ENCODE results near the gene FOXP1. TPM values are rescaled to one million over a fixed set of nuclear protein-coding genes. Genes with fewer than 3 reads are reported as not detected.

FOXP1 gene
- total and polyA plus RNA-seq, 4 donors = 4.9 to 35.4 (median 32.0) TPM

DNA sequence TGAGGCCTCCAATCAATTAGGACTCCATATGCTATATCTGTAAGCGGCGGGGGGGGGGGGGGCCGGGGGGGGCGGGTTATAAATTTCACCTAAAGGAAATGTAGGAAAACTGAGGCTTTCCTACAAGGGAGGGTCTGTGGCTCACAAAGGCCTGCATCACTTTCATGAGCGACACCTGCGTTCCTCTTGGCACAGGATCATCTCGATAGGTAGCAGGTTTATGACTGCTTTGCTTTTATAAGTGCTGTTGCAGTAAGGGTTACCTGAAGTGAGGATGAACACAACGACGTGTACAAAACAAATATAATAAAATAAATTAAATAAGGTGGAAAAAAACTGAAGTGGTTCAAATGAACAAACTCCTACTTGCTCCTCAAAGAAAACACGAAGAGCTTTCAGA is 194.3 kb downstream of the FOXP1 start:
- no peaks in the 10 kb centered on the region for H3K9me3 ChIP-seq (ENCODE audit: control insufficient read depth in 4 of 4, low read length in 3 of 4)
- 66% methylated on average over 10 of the region's 10 CpGs for WGBS
- H3K27ac ChIP-seq (ENCODE audit: low read depth in 1 of 2, low read length in 2 of 2) = no peak overlapping the region
- peaks cover 0 to 17% (median 11%) of the 10 kb centered on the region in 4 donors for H3K4me1 ChIP-seq (ENCODE audit: control insufficient read depth in 4 of 4, insufficient read depth in 4 of 4, low read length in 3 of 4)
- no peak for DNase-seq (ENCODE audit: low spot score)
- H3K9ac ChIP-seq (ENCODE audit: low read depth in 1 of 2, low read length in 2 of 2) = no peak overlapping the region
- H3K4me3 ChIP-seq (ENCODE audit: low read depth in 1 of 3, low read length in 3 of 3) = no peak overlapping the region
- H3K36me3 ChIP-seq (ENCODE audit: control insufficient read depth in 4 of 4, insufficient read depth in 3 of 4, low read depth in 1 of 4, low read length in 3 of 4) = no peaks in the 10 kb centered on the region
- TF ChIP-seq SP1 (IDR thresholded peaks at IDR 0.05) = no peak
- no peak for TF ChIP-seq YY1 (IDR thresholded peaks at IDR 0.05)
- TF ChIP-seq RAD21 (IDR thresholded peaks at IDR 0.05) = no peak
- TF ChIP-seq, protein P1, sequence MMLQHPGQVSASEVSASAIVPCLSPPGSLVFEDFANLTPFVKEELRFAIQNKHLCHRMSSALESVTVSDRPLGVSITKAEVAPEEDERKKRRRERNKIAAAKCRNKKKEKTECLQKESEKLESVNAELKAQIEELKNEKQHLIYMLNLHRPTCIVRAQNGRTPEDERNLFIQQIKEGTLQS (IDR thresholded peaks at IDR 0.05) = no peak
- TF ChIP-seq, protein P2, sequence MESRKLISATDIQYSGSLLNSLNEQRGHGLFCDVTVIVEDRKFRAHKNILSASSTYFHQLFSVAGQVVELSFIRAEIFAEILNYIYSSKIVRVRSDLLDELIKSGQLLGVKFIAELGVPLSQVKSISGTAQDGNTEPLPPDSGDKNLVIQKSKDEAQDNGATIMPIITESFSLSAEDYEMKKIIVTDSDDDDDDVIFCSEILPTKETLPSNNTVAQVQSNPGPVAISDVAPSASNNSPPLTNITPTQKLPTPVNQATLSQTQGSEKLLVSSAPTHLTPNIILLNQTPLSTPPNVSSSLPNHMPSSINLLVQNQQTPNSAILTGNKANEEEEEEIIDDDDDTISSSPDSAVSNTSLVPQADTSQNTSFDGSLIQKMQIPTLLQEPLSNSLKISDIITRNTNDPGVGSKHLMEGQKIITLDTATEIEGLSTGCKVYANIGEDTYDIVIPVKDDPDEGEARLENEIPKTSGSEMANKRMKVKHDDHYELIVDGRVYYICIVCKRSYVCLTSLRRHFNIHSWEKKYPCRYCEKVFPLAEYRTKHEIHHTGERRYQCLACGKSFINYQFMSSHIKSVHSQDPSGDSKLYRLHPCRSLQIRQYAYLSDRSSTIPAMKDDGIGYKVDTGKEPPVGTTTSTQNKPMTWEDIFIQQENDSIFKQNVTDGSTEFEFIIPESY (IDR thresholded peaks at IDR 0.05) = no peak
- no peak for TF ChIP-seq GABPA (IDR thresholded peaks at IDR 0.05 in 1 of 2, conservative IDR thresholded peaks at IDR 0.05 in 1 of 2)
- TF ChIP-seq FOXA2 (IDR thresholded peaks at IDR 0.05) = no peak
- no peak for TF ChIP-seq EGR1 (IDR thresholded peaks at IDR 0.05; ENCODE audit: low read depth in 2 of 2)
- no peak for TF ChIP-seq TAF1 (conservative IDR thresholded peaks at IDR 0.05)
- no peak for TF ChIP-seq NR2F2 (IDR thresholded peaks at IDR 0.05)
- TF ChIP-seq HNF4A (conservative IDR thresholded peaks at IDR 0.05) = no peak
- no peak for TF ChIP-seq JUND (IDR thresholded peaks at IDR 0.05)
- no peak for TF ChIP-seq HNF4G (IDR thresholded peaks at IDR 0.05)
- H3K27me3 ChIP-seq (ENCODE audit: control insufficient read depth in 4 of 4, insufficient read depth in 4 of 4, low read length in 3 of 4) = no peaks in the 10 kb centered on the region

DNA sequence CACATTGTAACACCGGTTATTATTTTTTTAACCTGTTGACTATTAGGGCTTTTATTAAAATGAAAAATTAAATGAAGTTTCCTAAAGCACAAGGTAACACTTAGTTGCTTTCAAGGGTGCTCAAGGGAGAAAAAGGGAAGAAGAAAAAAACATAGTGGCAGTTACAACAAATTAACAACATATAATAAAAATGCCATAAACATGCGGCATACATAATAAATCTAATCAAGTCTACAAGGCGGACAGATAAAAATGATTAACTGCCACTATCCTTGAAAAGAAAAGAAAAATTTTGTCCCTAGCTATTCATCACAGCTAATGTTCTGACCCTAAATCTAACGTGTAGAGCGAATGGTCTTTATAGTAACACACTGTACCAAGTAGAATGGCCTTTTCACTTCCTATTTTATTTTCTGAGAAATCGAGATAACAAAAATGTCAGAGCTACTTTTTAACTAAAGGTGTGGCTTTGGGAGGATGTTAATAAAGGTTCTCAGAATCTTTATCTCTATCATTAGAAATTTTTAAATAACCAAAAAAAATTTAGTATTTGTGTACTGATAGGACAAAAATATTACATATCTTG is 194.9 kb downstream of the FOXP1 start:
- TF ChIP-seq FOXA1 (IDR thresholded peaks at IDR 0.05) = no peak
- TF ChIP-seq, protein P1 (IDR thresholded peaks at IDR 0.05) = no peak
- TF ChIP-seq HNF4A (conservative IDR thresholded peaks at IDR 0.05) = no peak
- TF ChIP-seq YY1 (IDR thresholded peaks at IDR 0.05) = no peak
- no peak for TF ChIP-seq RAD21 (IDR thresholded peaks at IDR 0.05)
- no peak for TF ChIP-seq TAF1 (conservative IDR thresholded peaks at IDR 0.05)
- TF ChIP-seq, protein P3, sequence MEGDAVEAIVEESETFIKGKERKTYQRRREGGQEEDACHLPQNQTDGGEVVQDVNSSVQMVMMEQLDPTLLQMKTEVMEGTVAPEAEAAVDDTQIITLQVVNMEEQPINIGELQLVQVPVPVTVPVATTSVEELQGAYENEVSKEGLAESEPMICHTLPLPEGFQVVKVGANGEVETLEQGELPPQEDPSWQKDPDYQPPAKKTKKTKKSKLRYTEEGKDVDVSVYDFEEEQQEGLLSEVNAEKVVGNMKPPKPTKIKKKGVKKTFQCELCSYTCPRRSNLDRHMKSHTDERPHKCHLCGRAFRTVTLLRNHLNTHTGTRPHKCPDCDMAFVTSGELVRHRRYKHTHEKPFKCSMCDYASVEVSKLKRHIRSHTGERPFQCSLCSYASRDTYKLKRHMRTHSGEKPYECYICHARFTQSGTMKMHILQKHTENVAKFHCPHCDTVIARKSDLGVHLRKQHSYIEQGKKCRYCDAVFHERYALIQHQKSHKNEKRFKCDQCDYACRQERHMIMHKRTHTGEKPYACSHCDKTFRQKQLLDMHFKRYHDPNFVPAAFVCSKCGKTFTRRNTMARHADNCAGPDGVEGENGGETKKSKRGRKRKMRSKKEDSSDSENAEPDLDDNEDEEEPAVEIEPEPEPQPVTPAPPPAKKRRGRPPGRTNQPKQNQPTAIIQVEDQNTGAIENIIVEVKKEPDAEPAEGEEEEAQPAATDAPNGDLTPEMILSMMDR (IDR thresholded peaks at IDR 0.05; ENCODE audit: low read depth, low read length, missing input control) = no peak
- TF ChIP-seq EGR1 (IDR thresholded peaks at IDR 0.05; ENCODE audit: low read depth in 2 of 2) = no peak
- no peak for TF ChIP-seq RXRA (IDR thresholded peaks at IDR 0.05)
- TF ChIP-seq SP1 (IDR thresholded peaks at IDR 0.05) = no peak
- TF ChIP-seq, protein P4, sequence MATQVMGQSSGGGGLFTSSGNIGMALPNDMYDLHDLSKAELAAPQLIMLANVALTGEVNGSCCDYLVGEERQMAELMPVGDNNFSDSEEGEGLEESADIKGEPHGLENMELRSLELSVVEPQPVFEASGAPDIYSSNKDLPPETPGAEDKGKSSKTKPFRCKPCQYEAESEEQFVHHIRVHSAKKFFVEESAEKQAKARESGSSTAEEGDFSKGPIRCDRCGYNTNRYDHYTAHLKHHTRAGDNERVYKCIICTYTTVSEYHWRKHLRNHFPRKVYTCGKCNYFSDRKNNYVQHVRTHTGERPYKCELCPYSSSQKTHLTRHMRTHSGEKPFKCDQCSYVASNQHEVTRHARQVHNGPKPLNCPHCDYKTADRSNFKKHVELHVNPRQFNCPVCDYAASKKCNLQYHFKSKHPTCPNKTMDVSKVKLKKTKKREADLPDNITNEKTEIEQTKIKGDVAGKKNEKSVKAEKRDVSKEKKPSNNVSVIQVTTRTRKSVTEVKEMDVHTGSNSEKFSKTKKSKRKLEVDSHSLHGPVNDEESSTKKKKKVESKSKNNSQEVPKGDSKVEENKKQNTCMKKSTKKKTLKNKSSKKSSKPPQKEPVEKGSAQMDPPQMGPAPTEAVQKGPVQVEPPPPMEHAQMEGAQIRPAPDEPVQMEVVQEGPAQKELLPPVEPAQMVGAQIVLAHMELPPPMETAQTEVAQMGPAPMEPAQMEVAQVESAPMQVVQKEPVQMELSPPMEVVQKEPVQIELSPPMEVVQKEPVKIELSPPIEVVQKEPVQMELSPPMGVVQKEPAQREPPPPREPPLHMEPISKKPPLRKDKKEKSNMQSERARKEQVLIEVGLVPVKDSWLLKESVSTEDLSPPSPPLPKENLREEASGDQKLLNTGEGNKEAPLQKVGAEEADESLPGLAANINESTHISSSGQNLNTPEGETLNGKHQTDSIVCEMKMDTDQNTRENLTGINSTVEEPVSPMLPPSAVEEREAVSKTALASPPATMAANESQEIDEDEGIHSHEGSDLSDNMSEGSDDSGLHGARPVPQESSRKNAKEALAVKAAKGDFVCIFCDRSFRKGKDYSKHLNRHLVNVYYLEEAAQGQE (IDR thresholded peaks at IDR 0.05) = no peak
- no peak for TF ChIP-seq FOXA2 (IDR thresholded peaks at IDR 0.05)
- TF ChIP-seq HNF4G (IDR thresholded peaks at IDR 0.05) = no peak
- TF ChIP-seq, protein P2 (IDR thresholded peaks at IDR 0.05) = no peak
- TF ChIP-seq GABPA (IDR thresholded peaks at IDR 0.05 in 1 of 2, conservative IDR thresholded peaks at IDR 0.05 in 1 of 2) = no peak
- no peak for TF ChIP-seq JUND (IDR thresholded peaks at IDR 0.05)

More for the DNA sequence above, 194.9 kb downstream of the FOXP1 start:
- no peak overlapping the region for H3K9ac ChIP-seq (ENCODE audit: low read depth in 1 of 2, low read length in 2 of 2)
- H3K9me3 ChIP-seq (ENCODE audit: control insufficient read depth in 4 of 4, low read length in 3 of 4) = no peaks in the 10 kb centered on the region
- DNase-seq (ENCODE audit: low spot score) = no peak
- WGBS = 77% methylated on average over 6 of the region's 6 CpGs
- H3K4me1 ChIP-seq (ENCODE audit: control insufficient read depth in 4 of 4, insufficient read depth in 4 of 4, low read length in 3 of 4) = peaks cover 0 to 17% (median 11%) of the 10 kb centered on the region in 4 donors
- H3K27ac ChIP-seq (ENCODE audit: low read depth in 1 of 2, low read length in 2 of 2) = no peak overlapping the region
- no peaks in the 10 kb centered on the region for H3K27me3 ChIP-seq (ENCODE audit: control insufficient read depth in 4 of 4, insufficient read depth in 4 of 4, low read length in 3 of 4)
- no peak overlapping the region for H3K4me3 ChIP-seq (ENCODE audit: low read depth in 1 of 3, low read length in 3 of 3)
- no peaks in the 10 kb centered on the region for H3K36me3 ChIP-seq (ENCODE audit: control insufficient read depth in 4 of 4, insufficient read depth in 3 of 4, low read depth in 1 of 4, low read length in 3 of 4)
